ENCODE measurements around the gene TCEANC2. TPM values are rescaled to one million over a fixed set of nuclear protein-coding genes. Genes with fewer than 3 reads are reported as not detected.
"Not testable (repeated sequence)": the region's sequence is repeated elsewhere in the genome, so short reads cannot be mapped to it uniquely, and the experiment has no call there.

TCEANC2 gene
- polyA plus RNA-seq, 1 of the 3 experiments (the other 2 are of a cell fraction) = 4.7 TPM

DNA sequence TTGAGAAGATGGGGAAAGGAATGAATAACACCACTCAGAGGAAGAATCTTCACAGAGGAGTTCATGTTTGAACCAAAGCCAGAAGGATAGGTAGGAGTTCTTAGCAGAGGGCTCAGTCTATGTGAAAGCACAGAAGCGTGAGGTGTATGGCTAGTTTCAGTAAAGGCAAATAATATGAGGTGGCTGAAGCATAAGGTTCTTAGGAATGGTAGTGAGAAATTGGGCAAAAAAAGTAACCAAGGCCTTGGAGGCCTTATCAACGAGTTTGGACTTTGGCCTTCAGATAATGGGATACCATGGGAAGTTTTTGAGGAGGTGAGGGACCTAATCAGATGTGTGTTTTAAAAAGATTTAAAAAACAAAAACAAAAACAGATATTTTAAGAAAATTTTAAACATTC is 47.1 kb downstream of the TCEANC2 start:
- TF ChIP-seq RFX5 (IDR thresholded peaks at IDR 0.05; ENCODE audit: low read length) (no peak), NFIC (IDR thresholded peaks at IDR 0.05; ENCODE audit: borderline replicate concordance) (no peak), RAD21 (IDR thresholded peaks at IDR 0.05; ENCODE audit: low read length) (no peak), GABPA (IDR thresholded peaks at IDR 0.05; ENCODE audit: low read depth) (no peak), SIN3A (IDR thresholded peaks at IDR 0.05; ENCODE audit: borderline replicate concordance, low read depth, low read length) (no peak), TEAD4 (IDR thresholded peaks at IDR 0.05; ENCODE audit: borderline replicate concordance, insufficient read depth) (no peak)
- TF ChIP-seq, protein P1, sequence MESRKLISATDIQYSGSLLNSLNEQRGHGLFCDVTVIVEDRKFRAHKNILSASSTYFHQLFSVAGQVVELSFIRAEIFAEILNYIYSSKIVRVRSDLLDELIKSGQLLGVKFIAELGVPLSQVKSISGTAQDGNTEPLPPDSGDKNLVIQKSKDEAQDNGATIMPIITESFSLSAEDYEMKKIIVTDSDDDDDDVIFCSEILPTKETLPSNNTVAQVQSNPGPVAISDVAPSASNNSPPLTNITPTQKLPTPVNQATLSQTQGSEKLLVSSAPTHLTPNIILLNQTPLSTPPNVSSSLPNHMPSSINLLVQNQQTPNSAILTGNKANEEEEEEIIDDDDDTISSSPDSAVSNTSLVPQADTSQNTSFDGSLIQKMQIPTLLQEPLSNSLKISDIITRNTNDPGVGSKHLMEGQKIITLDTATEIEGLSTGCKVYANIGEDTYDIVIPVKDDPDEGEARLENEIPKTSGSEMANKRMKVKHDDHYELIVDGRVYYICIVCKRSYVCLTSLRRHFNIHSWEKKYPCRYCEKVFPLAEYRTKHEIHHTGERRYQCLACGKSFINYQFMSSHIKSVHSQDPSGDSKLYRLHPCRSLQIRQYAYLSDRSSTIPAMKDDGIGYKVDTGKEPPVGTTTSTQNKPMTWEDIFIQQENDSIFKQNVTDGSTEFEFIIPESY (IDR thresholded peaks at IDR 0.05; ENCODE audit: borderline replicate concordance, low read depth) = no peak
- Histone ChIP-seq H3K27me3 (ENCODE audit: insufficient read depth) (no peaks in the 10 kb centered on the region), H3K4me3 (ENCODE audit: low read depth in 2 of 2, low read length in 1 of 2) (no peak overlapping the region), H2AFZ (ENCODE audit: low read depth) (no peak overlapping the region), H3K9me3 (no peaks in the 10 kb centered on the region), H3K27ac (ENCODE audit: low read depth in 2 of 2, low read length in 1 of 2) (peak overlapping the region in 1 of 2 experiments; percentile 17; a peak in 1 of 4 replicates), H4K20me1 (ENCODE audit: insufficient read depth) (no peaks in the 10 kb centered on the region), H3K36me3 (replicated peaks in 1 of 2; ENCODE audit: control insufficient read depth in 1 of 2, insufficient read depth in 2 of 2, low read length in 1 of 2) (peaks cover 0 to 18% of the 10 kb centered on the region in 2 experiments), H3F3A (replicated peaks; ENCODE audit: insufficient read depth) (no peaks in the 10 kb centered on the region), H3K4me2 (no peak overlapping the region), H3K9ac (no peak overlapping the region), H3K79me2 (ENCODE audit: insufficient read depth) (no peaks in the 10 kb centered on the region), H3K9me2 (no peaks in the 10 kb centered on the region), H3K4me1 (ENCODE audit: control insufficient read depth in 1 of 2, insufficient read depth in 2 of 2, low read depth in 1 of 2, low read length in 1 of 2) (peaks cover 0 to 12% of the 10 kb centered on the region in 2 experiments; a peak in 1 of 4 replicates)
- POLR2A ChIA-PET = no interaction called here
- WGBS (ENCODE audit: low lambda C conversion rate) = 90% methylated on average over 2 of the region's 2 CpGs
- CTCF ChIA-PET = interaction anchor here (0.8 to 4.3 kb wide), 2 partner anchors 19 to 240 kb away, joined by 3 to 16 read pairs; no protein-coding TSS in a partner anchor
- no peak for DNase-seq

DNA sequence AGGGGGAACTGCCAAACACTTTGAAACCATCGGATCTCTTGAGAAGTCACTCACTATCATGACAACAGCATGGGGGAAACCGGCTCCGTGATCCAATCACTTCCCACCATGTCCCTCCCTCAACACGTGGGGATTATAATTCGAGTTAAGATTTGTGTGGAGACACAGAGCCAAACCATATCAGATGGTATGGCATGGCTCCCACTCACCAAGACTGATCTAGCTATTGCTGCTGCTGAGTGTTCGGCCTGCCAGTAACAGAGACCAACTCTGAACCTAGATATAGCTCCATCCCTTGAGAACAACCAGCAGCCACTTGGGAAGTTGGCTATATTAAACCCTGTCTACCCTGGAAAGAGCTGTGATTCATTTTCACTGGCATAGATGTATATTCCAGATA is 50.0 kb downstream of the TCEANC2 start:
- no peaks in the 10 kb centered on the region for H3K27me3 ChIP-seq (ENCODE audit: insufficient read depth)
- ChIA-PET CTCF (interaction anchor here (0.7 to 2.9 kb wide), 4 partner anchors 18 to 394 kb away, joined by 3 to 14 read pairs (median 8); no protein-coding TSS in a partner anchor), POLR2A (no interaction called here)
- no peak overlapping the region for H2AFZ ChIP-seq (ENCODE audit: low read depth)
- no peaks in the 10 kb centered on the region for H3K79me2 ChIP-seq (ENCODE audit: insufficient read depth)
- TF ChIP-seq SMC3 (IDR thresholded peaks at IDR 0.05; ENCODE audit: low read depth, low read length) (no peak), NFIC (IDR thresholded peaks at IDR 0.05; ENCODE audit: borderline replicate concordance) (no peak)
- DNase-seq = no peak
- no peaks in the 10 kb centered on the region for H3K9me2 ChIP-seq
- H3K9ac ChIP-seq = no peak overlapping the region
- H3K27ac ChIP-seq (ENCODE audit: low read depth in 2 of 2, low read length in 1 of 2) = no peak overlapping the region
- no peaks in the 10 kb centered on the region for H3F3A ChIP-seq (replicated peaks; ENCODE audit: insufficient read depth)
- H3K4me2 ChIP-seq = no peak overlapping the region
- WGBS (ENCODE audit: low lambda C conversion rate) = 94% methylated on average over 6 of the region's 6 CpGs
- H3K9me3 ChIP-seq = no peaks in the 10 kb centered on the region
- H3K4me3 ChIP-seq (ENCODE audit: low read depth in 2 of 2, low read length in 1 of 2) = no peak overlapping the region
- peaks cover 0 to 3% of the 10 kb centered on the region in 2 experiments for H3K36me3 ChIP-seq (replicated peaks in 1 of 2; ENCODE audit: control insufficient read depth in 1 of 2, insufficient read depth in 2 of 2, low read length in 1 of 2)
- no peaks in the 10 kb centered on the region for H3K4me1 ChIP-seq (ENCODE audit: control insufficient read depth in 1 of 2, insufficient read depth in 2 of 2, low read depth in 1 of 2, low read length in 1 of 2)
- H4K20me1 ChIP-seq (ENCODE audit: insufficient read depth) = no peaks in the 10 kb centered on the region

DNA sequence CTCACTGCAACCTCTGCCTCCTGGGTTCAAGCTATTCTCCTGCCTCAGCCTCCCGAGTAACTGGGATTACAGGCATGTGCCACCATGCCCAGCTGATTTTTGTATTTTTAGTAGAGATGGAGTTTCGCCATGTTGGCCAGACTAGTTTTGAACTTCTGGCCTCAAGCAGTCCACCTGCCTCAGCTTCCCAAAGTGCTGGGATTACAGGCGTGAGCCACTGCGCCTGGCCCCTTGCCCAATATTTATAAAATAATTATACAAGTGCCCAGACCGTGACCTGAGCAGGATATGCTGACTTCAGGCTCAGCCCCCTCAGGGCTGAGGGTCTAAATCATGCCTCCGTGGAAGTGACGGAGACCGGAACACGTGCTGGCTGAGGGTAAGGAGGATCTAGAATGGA is 51.2 kb downstream of the TCEANC2 start:
- 95% methylated on average over 9 of the region's 9 CpGs for WGBS (ENCODE audit: low lambda C conversion rate)
- H3K9me2 ChIP-seq; H3K79me2 ChIP-seq (ENCODE audit: insufficient read depth); H3K9me3 ChIP-seq; H3K9ac ChIP-seq; H4K20me1 ChIP-seq (ENCODE audit: insufficient read depth); H3K4me3 ChIP-seq (ENCODE audit: low read depth in 2 of 2, low read length in 1 of 2); H3K27ac ChIP-seq (ENCODE audit: low read depth in 2 of 2, low read length in 1 of 2); H3K27me3 ChIP-seq (ENCODE audit: insufficient read depth); H2AFZ ChIP-seq (ENCODE audit: low read depth); DNase-seq; H3K36me3 ChIP-seq (replicated peaks in 1 of 2; ENCODE audit: control insufficient read depth in 1 of 2, insufficient read depth in 2 of 2, low read length in 1 of 2); H3K4me1 ChIP-seq (ENCODE audit: control insufficient read depth in 1 of 2, insufficient read depth in 2 of 2, low read depth in 1 of 2, low read length in 1 of 2); POLR2A ChIA-PET; H3F3A ChIP-seq (replicated peaks; ENCODE audit: insufficient read depth); H3K4me2 ChIP-seq: not testable (repeated sequence)
- CTCF ChIA-PET = interaction anchor here (0.9 to 2.9 kb wide), 4 partner anchors 17 to 393 kb away, joined by 3 to 14 read pairs (median 3); no protein-coding TSS in a partner anchor

Data from SK-N-SH (cell line).